GM23248 (cell line): ENCODE results near the gene PTGES3. TPM values are rescaled to one million over a fixed set of nuclear protein-coding genes. Genes with fewer than 3 reads are reported as not detected.
A peak's percentile ranks its signal among the peaks of the same experiment; 100 is the strongest.

Experiments
- DNase-seq: peaks from one replicate; pipeline ENCODE4 v3.0.0-alpha.2; 2015
- H2AFZ ChIP-seq: fragments of 200-600 bp; sonication (generic); 2 replicates; pipeline ENCODE4 v1.6.1; 2016; ENCODE audit warnings: antibody characterized with exemption
- H3F3A ChIP-seq: fragments of 200-600 bp; sonication (generic); 2 replicates; pipeline ENCODE4 v1.6.1; 2016; ENCODE audit warnings: mild to moderate bottlenecking, antibody characterized with exemption, mixed run types; ENCODE audit not compliant: insufficient read depth
- H3K27ac ChIP-seq: fragments of 200-600 bp; sonication (generic); 2 replicates; pipeline ENCODE4 v1.5.1; 2016; ENCODE audit warnings: mild to moderate bottlenecking
- H3K27me3 ChIP-seq: fragments of 200-600 bp; sonication (generic); replicated peaks from 2 replicates; pipeline ENCODE4 v1.6.1; 2016; ENCODE audit warnings: mild to moderate bottlenecking; ENCODE audit not compliant: insufficient read depth
- H3K36me3 ChIP-seq: fragments of 200-600 bp; sonication (generic); 2 replicates; pipeline ENCODE4 v1.6.1; 2016; ENCODE audit warnings: low read depth, mild to moderate bottlenecking
- H3K4me1 ChIP-seq: fragments of 200-600 bp; sonication (generic); 2 replicates; pipeline ENCODE4 v1.6.1; 2016; ENCODE audit warnings: mild to moderate bottlenecking; ENCODE audit not compliant: insufficient read depth
- H3K4me2 ChIP-seq: fragments of 200-600 bp; sonication (generic); one replicate; pipeline ENCODE4 v1.6.1; 2016; ENCODE audit warnings: mild to moderate bottlenecking; ENCODE audit not compliant: unreplicated experiment
- H3K4me3 ChIP-seq: fragments of 200-600 bp; sonication (generic); 2 replicates; pipeline ENCODE4 v1.5.1; 2016; ENCODE audit warnings: mild to moderate bottlenecking
- H3K79me2 ChIP-seq: fragments of 200-600 bp; sonication (generic); 2 replicates; pipeline ENCODE4 v1.6.1; 2016; ENCODE audit warnings: mild to moderate bottlenecking; ENCODE audit not compliant: insufficient read depth
- H3K9ac ChIP-seq: fragments of 200-600 bp; sonication (generic); 2 replicates; pipeline ENCODE4 v1.6.1; 2016; ENCODE audit warnings: mild to moderate bottlenecking
- H3K9me2 ChIP-seq: fragments of 200-600 bp; sonication (generic); 2 replicates; pipeline ENCODE4 v1.6.1; 2016; ENCODE audit warnings: mixed run types, mild to moderate bottlenecking, moderate library complexity; ENCODE audit not compliant: insufficient read depth
- H3K9me3 ChIP-seq: fragments of 200-600 bp; sonication (generic); one replicate; pipeline ENCODE4 v1.6.1; 2017; ENCODE audit warnings: low read depth
- H4K20me1 ChIP-seq: fragments of 200-600 bp; sonication (generic); 2 replicates; pipeline ENCODE4 v1.6.0; 2016; ENCODE audit not compliant: insufficient read depth
- EZH2 ChIP-seq: fragments of 200-600 bp; sonication (generic); IDR thresholded peaks from 2 replicates; pipeline ENCODE4 v1.6.1; 2018; ENCODE audit warnings: antibody characterized with exemption, mild to moderate bottlenecking; ENCODE audit not compliant: insufficient read depth, poor library complexity, severe bottlenecking
- EZH2phosphoT487 ChIP-seq: fragments of 200-600 bp; sonication (generic); IDR thresholded peaks from 2 replicates; pipeline ENCODE4 v1.6.1; 2018; ENCODE audit warnings: antibody characterized with exemption, moderate library complexity, mild to moderate bottlenecking, low read depth; ENCODE audit not compliant: insufficient read depth
- WGBS, 2 experiments: methylation state at CpG; one replicate each; pipeline ENCODE4 v1.1.6; 2015 to 2017; ENCODE audit warnings: low lambda C conversion rate in 2 of 2, low coverage in 1 of 2; ENCODE audit errors: missing lambda C conversion rate in 2 of 2; 5-methylcytosine and 5-hydroxymethylcytosine counted together
- in situ Hi-C: fragments of 300-500 bp; cut with MboI; formaldehyde crosslinking; loops from 2 replicates; pipeline ENCODE4 v1.15.0; 2020
- polyA plus RNA-seq: library from polyadenylated mRNA; unstranded; fragments of >200 nt; fragmentation: Nextera tagmentation; extraction: Ambion mirVana; gene quantifications from 2 replicates; pipeline ENCODE4 v1.2.1, GENCODE V29; 2016
- total RNA-seq: library from RNA; depleted of rRNA; stranded (reverse); fragments of >200 nt; shearing (Covaris generic); gene quantifications from 2 replicates; pipeline ENCODE4 v1.2.3, GENCODE V29; 2014

The PTGES3 gene
- total and polyA plus RNA-seq, 2 experiments from 2014 or later, result 79.9 to 237 TPM

DNA sequence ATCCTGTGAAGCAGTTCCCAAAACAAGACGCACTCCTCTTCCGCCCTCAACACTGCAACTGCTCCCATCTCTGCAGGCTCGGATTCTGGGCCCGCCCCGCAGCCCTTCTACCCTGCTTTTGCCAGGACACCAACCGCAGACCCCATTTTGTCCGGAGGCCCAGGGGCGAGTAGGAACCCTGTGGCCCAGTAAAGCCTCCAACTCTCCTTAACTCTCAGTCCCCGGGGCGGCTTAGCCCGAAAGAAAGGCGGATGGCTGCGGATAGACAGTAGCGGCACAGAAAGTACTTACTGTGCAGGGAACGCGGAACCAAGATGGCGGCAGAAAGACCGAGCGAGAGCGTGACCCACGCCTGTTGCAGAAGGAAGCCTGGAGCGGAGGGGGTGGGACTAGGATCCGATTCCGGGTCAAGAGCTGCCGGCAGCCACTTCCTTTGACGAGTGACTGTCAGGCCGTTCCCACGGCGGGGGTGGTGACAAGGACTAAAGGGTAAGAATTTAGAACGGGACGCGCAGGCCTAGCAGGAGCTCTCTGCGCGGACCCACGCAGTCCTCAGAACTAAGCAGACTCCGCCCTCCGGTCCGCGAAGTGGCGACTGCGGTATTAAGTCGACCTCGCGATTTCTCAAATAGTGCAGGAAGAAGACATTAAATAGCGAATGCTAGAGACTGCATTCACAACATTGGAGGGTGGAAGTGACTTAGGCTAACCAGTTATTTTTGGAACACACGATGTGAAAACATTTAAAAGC is 37.1 kb upstream of the PTGES3 start, which contains the start of gene NACA:
NACA (minus strand) TSS at position 328 of the 751 bp plus-strand sequence. CDS start 778 bp downstream, outside the sequence.
- no peaks in the 10 kb centered on the region for H3K9me3 ChIP-seq
- peak within 1 kb of the TSS; percentile 95 for H3K4me3 ChIP-seq
- H3K79me2 ChIP-seq, result peaks cover 50% of the 10 kb centered on the region
- 0 to 1% methylated on average over 43 to 46 of the region's 46 CpGs for WGBS, 2 experiments
- peak within 1 kb of the TSS; percentile 99 for H3K9ac ChIP-seq
- peak within 1 kb of the TSS; percentile 95 for H3K4me2 ChIP-seq
- H3K9me2 ChIP-seq, result no peaks in the 10 kb centered on the region
- peaks cover 32% of the 10 kb centered on the region for H3K4me1 ChIP-seq
- H3F3A ChIP-seq, result peaks cover 41% of the 10 kb centered on the region
- no peaks in the 10 kb centered on the region for H3K27me3 ChIP-seq
- TF ChIP-seq EZH2phosphoT487 (no peak), EZH2 (no peak)
- H3K27ac ChIP-seq, result peak within 1 kb of the TSS; percentile 90
- H4K20me1 ChIP-seq, result peaks cover 25% of the 10 kb centered on the region
- peak within 1 kb of the TSS; percentile 90 for H2AFZ ChIP-seq
- in situ Hi-C loops, result no loop called here
- DNase-seq, result peak; percentile 99
- peaks cover 16% of the 10 kb centered on the region for H3K36me3 ChIP-seq

DNA sequence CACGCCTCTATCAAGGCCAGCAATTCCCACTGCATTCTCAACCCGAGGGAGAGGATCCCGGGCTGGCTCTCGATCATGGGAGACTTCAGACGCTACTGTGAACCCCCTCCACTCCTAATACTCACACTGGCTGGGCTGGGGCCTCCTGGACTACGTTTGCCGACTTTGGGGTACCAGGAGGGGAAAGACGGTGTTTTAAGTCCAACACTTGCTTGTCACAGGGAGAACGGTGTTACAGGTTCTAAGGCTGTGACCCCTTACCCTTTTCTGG is 36.6 kb upstream of the PTGES3 start:
- peak overlapping the region; percentile 90 for H2AFZ ChIP-seq
- no peak for TF ChIP-seq EZH2phosphoT487
- TF ChIP-seq EZH2, result no peak
- H3K4me1 ChIP-seq, result peaks cover 32% of the 10 kb centered on the region
- H3F3A ChIP-seq, result peaks cover 41% of the 10 kb centered on the region
- in situ Hi-C loops, result no loop called here
- H3K9me3 ChIP-seq, result no peaks in the 10 kb centered on the region
- peak overlapping the region; percentile 99 for H3K9ac ChIP-seq
- peak overlapping the region; percentile 95 for H3K4me2 ChIP-seq
- WGBS, 2 experiments, result 1 to 3% methylated on average over 9 of the region's 9 CpGs
- peaks cover 55% of the 10 kb centered on the region for H3K79me2 ChIP-seq
- H3K27me3 ChIP-seq, result no peaks in the 10 kb centered on the region
- H4K20me1 ChIP-seq, result peaks cover 25% of the 10 kb centered on the region
- peaks cover 16% of the 10 kb centered on the region for H3K36me3 ChIP-seq
- peak; percentile 46 for DNase-seq
- no peaks in the 10 kb centered on the region for H3K9me2 ChIP-seq
- peak overlapping the region; percentile 95 for H3K4me3 ChIP-seq
- H3K27ac ChIP-seq, result peak overlapping the region; percentile 90

DNA sequence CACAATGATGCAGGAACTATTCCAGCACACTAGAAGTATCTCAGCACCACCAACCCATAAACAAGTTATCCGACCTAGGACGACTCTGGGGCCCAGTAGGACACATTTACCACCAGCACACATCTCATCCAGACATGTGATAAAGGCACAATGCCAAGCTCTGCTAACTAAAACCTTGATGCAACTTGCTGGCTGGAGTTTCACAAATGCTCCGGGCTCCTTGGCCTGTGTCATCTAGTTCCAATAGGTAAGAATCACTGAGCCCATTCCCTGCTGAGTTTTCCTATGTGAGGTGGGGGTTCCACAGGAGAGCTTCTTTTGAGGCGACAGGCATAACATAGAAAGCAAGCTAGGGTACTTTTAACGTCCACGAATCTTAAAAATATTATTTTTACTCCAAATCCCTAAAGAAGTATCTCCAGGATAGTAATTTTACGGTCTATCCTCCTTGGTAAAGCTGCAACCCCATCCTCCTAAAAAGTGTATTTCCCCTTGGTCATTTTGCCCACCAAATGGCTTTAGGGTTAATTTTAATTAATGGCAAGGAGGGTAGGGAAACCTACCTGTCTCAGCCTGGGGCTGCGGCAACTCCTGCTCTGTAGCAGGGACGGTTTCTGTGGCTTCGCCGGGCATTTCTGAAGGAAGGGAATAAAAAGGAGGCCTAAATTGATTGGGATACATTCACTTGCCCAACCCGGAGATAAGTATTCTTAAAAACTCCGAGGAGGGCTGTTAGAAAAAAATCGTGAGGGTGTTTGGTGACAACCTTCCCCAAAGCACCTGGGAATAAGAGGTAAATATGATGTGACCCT is 36.0 kb upstream of the PTGES3 start:
- Histone ChIP-seq H4K20me1 (peaks cover 25% of the 10 kb centered on the region), H3F3A (peaks cover 41% of the 10 kb centered on the region), H3K9me3 (no peaks in the 10 kb centered on the region), H3K9me2 (no peaks in the 10 kb centered on the region), H3K27me3 (no peaks in the 10 kb centered on the region), H3K36me3 (peaks cover 16% of the 10 kb centered on the region), H3K4me1 (peaks cover 32% of the 10 kb centered on the region), H3K4me2 (peak overlapping the region; percentile 95), H2AFZ (no peak overlapping the region), H3K9ac (peak overlapping the region; percentile 99), H3K27ac (peak overlapping the region; percentile 90), H3K79me2 (peaks cover 60% of the 10 kb centered on the region), H3K4me3 (peak overlapping the region; percentile 95)
- in situ Hi-C loops, result no loop called here
- WGBS, 2 experiments, result 2% methylated on average over 14 of the region's 14 CpGs
- DNase-seq, result peak; percentile 95
- no peak for TF ChIP-seq EZH2
- no peak for TF ChIP-seq EZH2phosphoT487

DNA sequence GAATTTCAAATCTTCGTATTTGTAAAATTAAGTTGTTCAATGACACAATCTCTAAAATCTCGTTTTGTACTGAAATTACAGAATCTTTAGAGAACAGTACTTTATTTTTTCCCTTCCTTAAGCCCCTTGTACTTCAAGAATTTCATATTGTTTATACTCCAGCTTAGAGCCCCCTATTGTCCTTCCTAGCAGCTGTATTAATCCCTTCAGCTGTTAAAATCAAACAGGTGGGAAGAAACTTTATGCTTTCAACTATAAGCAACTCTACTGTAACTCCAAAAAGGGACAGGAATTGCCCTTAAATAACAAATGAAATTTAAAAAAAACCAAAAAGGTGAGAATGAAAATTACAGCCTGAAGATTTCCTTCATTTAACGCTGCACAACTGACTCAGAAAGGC is 35.3 kb upstream of the PTGES3 start:
- 25 to 43% methylated on average over 3 of the region's 3 CpGs for WGBS, 2 experiments
- peaks cover 41% of the 10 kb centered on the region for H3F3A ChIP-seq
- peaks cover 25% of the 10 kb centered on the region for H4K20me1 ChIP-seq
- peak overlapping the region; percentile 95 for H3K4me2 ChIP-seq
- no peak for DNase-seq
- H3K36me3 ChIP-seq, result peaks cover 16% of the 10 kb centered on the region
- H3K9me3 ChIP-seq, result no peaks in the 10 kb centered on the region
- no peak overlapping the region for H2AFZ ChIP-seq
- peak overlapping the region; percentile 99 for H3K9ac ChIP-seq
- in situ Hi-C loops, result no loop called here
- TF ChIP-seq EZH2phosphoT487, result no peak
- TF ChIP-seq EZH2, result no peak
- peak overlapping the region; percentile 90 for H3K27ac ChIP-seq
- no peaks in the 10 kb centered on the region for H3K9me2 ChIP-seq
- peak overlapping the region; percentile 95 for H3K4me3 ChIP-seq
- no peaks in the 10 kb centered on the region for H3K27me3 ChIP-seq
- peaks cover 32% of the 10 kb centered on the region for H3K4me1 ChIP-seq
- H3K79me2 ChIP-seq, result peaks cover 67% of the 10 kb centered on the region
